Fibroblast of skin of left biceps (primary cell): Measurements from ENCODE around the gene GATA6.

Experiments
- DNase-seq, 2 experiments: peaks; one replicate each; pipeline ENCODE4 v3.0.0-alpha.2; 2013; ENCODE audit warnings: low read depth in 2 of 2

Gene GATA6

DNA sequence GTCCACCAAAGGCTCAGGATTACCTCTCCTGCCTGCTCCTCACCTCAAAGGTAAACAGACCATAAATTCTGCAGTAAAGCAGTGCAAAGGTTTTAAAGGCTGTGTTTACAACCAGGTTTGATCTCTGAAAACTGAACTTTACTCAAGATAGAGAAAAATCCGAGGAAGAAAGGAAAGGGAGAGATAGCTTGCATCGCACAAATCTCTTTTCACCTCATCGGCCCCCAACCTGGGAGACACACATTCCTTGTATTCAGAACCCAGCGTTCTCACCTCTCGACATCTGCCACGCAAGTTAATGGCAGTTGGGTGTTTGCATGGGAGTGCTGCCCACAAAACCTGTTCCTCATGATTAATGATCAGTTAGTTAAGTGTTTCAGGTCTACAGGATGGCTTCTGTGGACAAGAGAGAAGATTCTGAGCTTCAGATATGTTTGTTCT is 72.6 kb downstream of the GATA6 start:
- no peak for DNase-seq

DNA sequence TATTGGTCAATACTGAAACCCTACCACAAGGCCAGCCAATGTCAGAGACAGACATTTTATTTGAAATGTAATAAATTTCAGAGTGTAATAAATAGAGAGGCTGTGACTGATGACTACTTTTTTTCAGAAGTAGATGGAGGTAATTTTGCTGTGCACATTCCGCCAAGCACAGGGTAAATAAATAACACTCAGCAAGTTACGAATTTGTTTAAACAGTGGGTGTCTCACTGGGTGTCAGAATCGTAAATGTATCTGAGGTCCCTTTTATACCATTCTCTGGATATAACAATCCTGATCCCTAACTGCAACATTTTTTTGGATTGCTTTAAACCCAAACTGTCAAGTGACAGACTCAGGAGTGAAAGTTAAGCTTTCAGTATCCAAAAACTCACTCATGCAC is 74.1 kb downstream of the GATA6 start:
- DNase-seq, result no peak

DNA sequence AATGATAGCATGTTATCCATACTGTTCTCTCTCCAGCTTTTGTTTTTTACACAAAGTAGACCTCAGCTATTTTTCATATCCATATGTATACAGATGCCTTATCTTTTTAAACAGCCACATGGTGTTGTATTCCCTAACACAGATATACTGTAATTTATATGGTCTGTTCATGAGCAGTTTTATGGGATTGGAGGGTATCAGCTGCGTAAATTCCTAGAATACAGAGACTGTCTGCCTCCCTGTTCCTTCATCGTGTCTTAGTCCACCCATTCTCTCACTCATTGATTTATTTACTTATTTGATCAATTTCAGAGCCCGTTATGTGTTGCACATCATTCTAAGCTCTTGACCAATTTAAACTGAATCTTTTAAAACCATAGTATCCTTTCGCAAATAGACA is 80.6 kb downstream of the GATA6 start:
- no peak for DNase-seq

DNA sequence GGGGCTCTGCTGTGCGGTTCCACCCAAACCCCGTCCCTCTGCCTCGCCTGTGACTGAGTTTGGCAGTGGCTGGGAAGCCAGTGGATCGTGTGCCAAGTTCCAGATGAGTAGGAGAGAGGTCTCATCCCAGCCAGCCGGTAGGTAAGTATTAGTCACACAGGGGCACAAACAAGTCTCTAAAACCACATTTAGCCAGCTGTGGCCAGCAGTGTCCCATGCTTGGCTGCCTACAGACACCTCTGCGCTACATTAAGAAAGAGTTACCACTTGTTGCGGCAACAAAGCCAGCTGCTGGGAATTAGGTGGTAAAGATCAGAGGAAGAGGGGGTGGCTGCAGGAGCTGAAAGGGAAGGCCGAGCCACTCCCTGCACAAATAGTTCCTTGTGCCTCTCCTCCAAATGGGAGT is 81.2 kb downstream of the GATA6 start:
- no peak for DNase-seq
